Measurements from ENCODE around the gene PORCN. TPM values are rescaled to one million over a fixed set of nuclear protein-coding genes. Genes with fewer than 3 reads are reported as not detected.

The PORCN gene
- total RNA-seq, result 38.1 and 63.6 TPM in 2 replicates

DNA sequence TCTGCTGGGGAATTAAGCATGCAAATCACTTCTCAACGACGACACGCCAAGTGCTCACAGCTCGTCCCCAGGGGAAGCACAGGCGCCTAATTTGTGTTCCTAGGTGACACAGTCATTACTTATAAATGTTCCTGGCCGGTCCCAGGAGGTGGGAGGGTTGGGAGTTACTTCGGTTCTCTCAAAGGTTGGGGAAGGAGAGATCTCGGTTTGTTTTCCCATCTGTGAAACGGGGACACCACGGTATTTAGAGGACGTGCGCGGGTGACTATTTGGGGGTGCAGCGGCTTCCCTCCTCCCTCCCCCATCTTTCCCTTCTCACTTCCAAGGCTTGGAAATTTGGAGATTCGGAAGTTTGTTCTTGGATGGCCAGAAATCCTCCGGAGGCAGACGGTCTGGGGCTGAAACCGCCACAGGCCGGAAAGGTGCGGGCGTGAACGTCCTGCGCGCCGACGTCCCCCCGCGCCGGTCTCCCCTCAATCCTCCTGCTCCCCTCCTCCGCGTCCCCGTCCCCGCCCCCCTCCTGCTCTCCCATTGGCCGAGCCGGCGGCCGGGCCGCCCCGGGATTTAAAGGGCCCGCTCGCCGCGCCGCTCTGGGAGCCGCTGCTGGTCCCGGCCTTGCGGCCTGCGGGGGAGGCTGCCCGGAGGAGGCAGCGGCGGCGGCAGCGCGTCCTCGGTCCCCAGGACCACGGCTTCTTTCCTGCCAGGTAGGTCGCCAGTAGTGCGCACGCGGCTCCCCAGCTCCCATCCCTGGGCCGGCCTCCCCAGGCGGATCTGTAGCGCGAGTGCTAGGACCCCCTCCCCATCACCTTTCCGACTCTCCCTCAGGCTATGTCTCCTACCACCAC, at the start of gene PORCN:
TSS of gene PORCN (plus strand) at position 593 of the 845 bp plus-strand sequence. CDS start 829 bp downstream, outside the sequence.

DNA sequence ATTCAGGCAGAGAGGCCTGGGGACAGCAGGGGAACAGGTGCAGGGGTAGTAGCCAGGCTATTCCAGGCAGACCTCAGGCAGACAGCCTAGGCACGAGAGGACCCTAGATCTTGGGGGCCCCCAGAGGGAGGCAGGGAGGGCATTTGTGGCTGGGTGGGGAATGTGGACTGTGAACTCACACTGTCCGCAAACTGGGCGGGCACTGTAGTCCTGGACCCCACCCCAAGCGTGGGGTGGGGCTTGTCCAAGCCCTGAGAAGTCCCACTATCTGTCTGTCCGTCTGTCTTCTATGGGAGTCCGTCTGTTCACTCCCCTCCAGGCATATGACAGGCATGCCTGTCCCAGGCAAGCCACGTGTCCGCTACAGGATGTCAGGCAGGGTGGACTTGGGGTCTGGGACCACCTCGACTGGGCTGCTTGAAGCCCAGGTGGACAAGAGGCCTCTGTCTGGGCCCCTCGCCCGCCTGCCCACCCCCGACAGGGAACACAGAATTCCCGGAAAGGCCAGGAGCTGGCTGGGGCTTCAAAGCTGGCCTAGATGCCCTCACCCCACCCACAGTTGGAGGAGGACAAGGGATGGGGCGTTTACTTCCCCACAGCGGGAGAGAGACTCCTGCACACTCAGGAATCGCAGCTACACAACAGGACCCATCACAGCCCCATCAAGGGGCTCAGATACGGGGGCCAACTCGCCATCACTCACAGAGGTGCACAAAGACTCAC, 38.5 kb upstream of the PORCN start, which contains the start of gene SLC38A5:
TSS of gene SLC38A5 (minus strand) at position 151 of the 723 bp plus-strand sequence. CDS start 2,336 bp downstream, outside the sequence.

DNA sequence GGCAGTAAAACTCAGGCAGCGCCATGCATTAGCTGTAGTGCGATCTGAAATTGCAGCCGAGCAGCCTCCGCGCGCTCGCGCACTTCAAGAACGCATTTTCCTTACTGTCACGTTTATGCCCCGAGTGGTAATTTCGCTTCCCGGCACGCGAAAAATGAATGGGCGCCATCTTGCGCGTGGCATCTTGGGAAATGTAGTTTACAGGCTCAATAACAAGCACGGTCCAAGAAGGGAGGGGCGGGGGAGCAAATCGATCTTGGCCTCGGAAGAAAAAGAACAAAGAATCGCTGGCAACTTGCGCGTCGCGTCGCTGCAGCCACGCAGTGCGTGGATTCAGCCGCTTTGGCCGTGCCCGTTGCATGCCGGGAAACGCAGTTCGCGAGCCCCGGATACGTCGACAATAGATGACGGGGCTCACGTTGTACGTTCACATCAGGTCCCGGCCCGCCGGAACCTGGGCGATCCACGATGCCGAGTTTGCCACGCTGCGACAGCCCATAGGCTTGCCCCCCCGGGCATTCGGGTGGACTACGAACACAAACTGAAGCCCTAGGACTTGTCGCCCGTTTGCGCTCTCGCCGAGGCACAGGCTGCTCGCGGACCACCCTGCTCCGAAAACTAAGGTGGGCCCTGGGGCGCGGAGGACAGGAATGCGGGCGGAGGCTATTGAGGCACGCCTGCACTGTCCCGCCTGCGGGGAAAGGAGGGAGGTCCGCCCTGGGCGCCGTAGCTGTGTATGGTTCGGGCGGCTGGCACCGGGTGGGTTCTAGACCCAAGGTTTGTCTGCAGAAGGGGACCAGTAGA, 32.8 kb upstream of the PORCN start, which contains the start of gene FTSJ1:
TSS of gene FTSJ1 (plus strand) at position 426 of the 804 bp plus-strand sequence. CDS start 1,849 bp downstream, outside the sequence.

DNA sequence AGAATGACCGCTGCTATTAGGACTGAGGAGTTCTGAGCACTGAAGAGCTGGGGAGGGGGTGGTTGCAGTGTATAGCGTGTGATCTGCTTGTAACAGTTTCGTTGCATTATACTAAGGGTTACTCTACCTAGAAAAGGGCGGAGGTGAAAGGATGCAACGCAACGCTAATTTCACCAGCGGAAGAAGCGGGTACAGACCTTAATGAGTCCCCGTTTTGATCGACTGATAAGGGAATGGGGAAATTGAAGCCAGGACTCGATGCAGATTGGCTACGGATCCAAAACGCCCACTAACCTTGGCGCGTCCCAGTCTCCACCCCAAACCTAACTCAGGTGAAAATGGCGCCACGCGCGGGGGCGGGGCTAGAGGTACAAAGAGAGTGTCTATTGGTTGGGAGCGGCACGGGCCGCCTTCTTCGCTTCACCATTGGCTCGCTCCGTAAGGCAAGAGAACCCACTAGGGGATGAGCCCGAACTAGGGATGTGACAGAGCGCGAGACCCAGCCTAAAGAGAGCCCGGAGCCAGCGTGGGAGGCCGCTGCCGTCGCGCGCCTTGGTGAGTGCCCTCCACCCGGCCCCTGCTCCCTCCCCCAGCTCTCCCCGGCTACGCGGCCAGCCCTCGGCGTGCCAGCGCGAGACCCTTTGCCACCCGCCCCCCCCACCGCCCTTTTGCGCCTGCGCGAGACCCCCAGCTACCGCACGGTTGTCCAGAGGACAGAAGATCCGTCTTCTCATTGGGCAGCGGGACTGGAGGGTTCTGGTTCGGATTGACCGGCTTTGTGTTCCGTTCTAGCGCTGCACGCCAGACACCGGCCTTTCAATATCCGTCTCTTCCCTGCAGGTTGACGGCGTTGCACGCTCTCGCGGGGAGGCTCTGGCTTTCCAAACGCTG, 12.8 kb downstream of the PORCN start, which contains the start of gene EBP:
TSS of gene EBP (plus strand) at position 456 of the 891 bp plus-strand sequence. CDS start 1,964 bp downstream, outside the sequence.

DNA sequence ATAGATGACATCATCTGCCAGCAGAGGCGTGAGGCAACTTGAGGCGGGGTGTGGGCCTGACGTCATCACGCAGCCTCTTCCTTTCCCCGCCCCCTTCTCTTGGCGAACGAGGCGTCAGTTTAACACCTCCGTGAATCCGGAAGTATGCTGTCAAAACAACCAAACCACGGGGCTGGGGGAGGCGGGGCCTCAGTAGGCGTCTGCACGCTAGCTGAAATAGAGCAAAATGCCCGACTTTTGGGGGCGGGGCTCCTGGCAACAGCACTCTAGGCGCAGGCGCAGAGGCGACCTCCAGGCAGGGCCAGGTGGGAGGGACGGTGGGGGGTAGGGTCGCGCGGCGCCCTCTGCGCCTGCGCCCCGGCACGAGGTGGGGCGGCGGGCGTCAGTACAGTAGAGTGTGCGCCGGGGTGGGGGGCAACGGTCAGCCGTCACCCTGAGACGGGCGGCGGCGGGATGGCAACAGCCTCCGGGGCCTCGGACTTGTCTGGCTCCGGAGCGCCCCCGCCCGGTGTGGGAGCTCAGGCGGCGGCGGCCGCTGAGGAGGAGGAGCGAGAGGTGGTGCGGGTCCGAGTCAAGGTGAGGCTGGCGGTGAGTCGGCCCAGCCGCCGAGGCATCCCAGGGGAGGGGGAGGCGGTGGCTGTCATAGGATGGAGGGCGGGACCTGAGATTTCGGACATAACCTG, 30.7 kb downstream of the PORCN start, which contains the start of gene TBC1D25:
TSS of gene TBC1D25 (plus strand) at position 370 of the 683 bp plus-strand sequence. CDS start at position 454, 84 bp downstream.

Other genes starting within 250 kb of the PORCN start
- not detected in 2 replicates for gene SSX3, start 152.3 kb upstream of the PORCN start, total RNA-seq
- gene SSX4, start 125.5 kb upstream of the PORCN start, total RNA-seq, result not detected in 2 replicates
- not detected in 2 replicates for gene SSX4B, start 97.0 kb upstream of the PORCN start, total RNA-seq
- 146 and 167 TPM in 2 replicates for gene SLC38A5, start 38.7 kb upstream of the PORCN start, total RNA-seq
- 109 and 125 TPM in 2 replicates for gene FTSJ1, start 32.8 kb upstream of the PORCN start, total RNA-seq
- 198 and 217 TPM in 2 replicates for gene EBP, start 12.8 kb downstream of the PORCN start, total RNA-seq
- gene TBC1D25, start 30.7 kb downstream of the PORCN start, total RNA-seq, result 8.7 and 11.5 TPM in 2 replicates
- 161 and 180 TPM in 2 replicates for gene RBM3, start 65.5 kb downstream of the PORCN start, total RNA-seq
- gene WDR13, start 88.5 kb downstream of the PORCN start, total RNA-seq, result 93.5 and 146 TPM in 2 replicates
- gene WAS, start 174.8 kb downstream of the PORCN start, total RNA-seq, result 0.16 TPM in 1 of 2 replicates, not detected in the other
- 6.3 and 21.6 TPM in 2 replicates for gene SUV39H1, start 187.7 kb downstream of the PORCN start, total RNA-seq